DOHH2 (cell line): ENCODE measurements around the gene AFDN.

Experiments used
- H3F3A ChIP-seq: fragments of 200-600 bp; sonication (generic), shearing (Covaris generic); 2 replicates; pipeline ENCODE4 v1.6.0; 2016; ENCODE audit warnings: antibody characterized with exemption, mild to moderate bottlenecking; ENCODE audit not compliant: control insufficient read depth, insufficient read depth
- H3K27ac ChIP-seq: fragments of 200-600 bp; sonication (generic); 2 replicates; pipeline ENCODE4 v1.5.1; 2014; ENCODE audit warnings: low read depth, mild to moderate bottlenecking, low read length, moderate library complexity
- H3K27me3 ChIP-seq: fragments of 200-600 bp; sonication (generic); 2 replicates; pipeline ENCODE4 v1.6.1; 2014; ENCODE audit warnings: mild to moderate bottlenecking, low read length, mixed read lengths; ENCODE audit not compliant: control insufficient read depth
- H3K36me3 ChIP-seq: fragments of 200-600 bp; sonication (generic); 2 replicates; pipeline ENCODE4 v1.6.1; 2014; ENCODE audit warnings: mild to moderate bottlenecking, low read length, moderate library complexity, mixed read lengths; ENCODE audit not compliant: control insufficient read depth
- H3K4me1 ChIP-seq: fragments of 200-600 bp; sonication (generic); 2 replicates; pipeline ENCODE4 v1.6.1; 2014; ENCODE audit warnings: mild to moderate bottlenecking, low read length, mixed read lengths; ENCODE audit not compliant: control insufficient read depth
- H3K4me2 ChIP-seq: fragments of 200-600 bp; sonication (generic); 2 replicates; pipeline ENCODE4 v1.6.0; 2014; ENCODE audit warnings: mild to moderate bottlenecking, low read length, moderate library complexity
- H3K4me3 ChIP-seq: fragments of 200-600 bp; sonication (generic); 2 replicates; pipeline ENCODE4 v1.5.1; 2014; ENCODE audit warnings: mild to moderate bottlenecking, low read length, mixed read lengths
- H3K79me2 ChIP-seq: fragments of 200-600 bp; sonication (generic); 2 replicates; pipeline ENCODE4 v1.6.1; 2014; ENCODE audit warnings: mild to moderate bottlenecking, low read length, mixed read lengths; ENCODE audit not compliant: control insufficient read depth
- H3K9me2 ChIP-seq: fragments of 200-600 bp; sonication (generic); replicated peaks from 2 replicates; pipeline ENCODE4 v1.6.1; 2014; ENCODE audit warnings: mild to moderate bottlenecking, low read length, mixed read lengths; ENCODE audit not compliant: control insufficient read depth
- H3K9me3 ChIP-seq: fragments of 200-600 bp; sonication (generic); 2 replicates; pipeline ENCODE4 v1.6.1; 2014; ENCODE audit warnings: antibody characterized with exemption, low read length, mixed read lengths; ENCODE audit not compliant: control insufficient read depth, insufficient read depth
- H4K20me1 ChIP-seq: fragments of 200-600 bp; sonication (generic); 2 replicates; pipeline ENCODE4 v1.6.0; 2014; ENCODE audit warnings: low read depth, mild to moderate bottlenecking, antibody characterized with exemption, low read length, moderate library complexity; ENCODE audit not compliant: control insufficient read depth, insufficient read depth
- EZH2phosphoT487 ChIP-seq: fragments of 200-600 bp; sonication (generic); IDR thresholded peaks from 2 replicates; pipeline ENCODE4 v1.6.1; 2017; ENCODE audit warnings: borderline replicate concordance, mild to moderate bottlenecking, antibody characterized with exemption, low read length, moderate library complexity, mixed read lengths
- TF ChIP-seq, protein P1 (sequence below): fragments of 200-600 bp; sonication (generic); IDR thresholded peaks from one replicate; pipeline ENCODE4 v1.5.1; 2014; ENCODE audit warnings: antibody characterized with exemption, mild to moderate bottlenecking, low read depth, low read length; ENCODE audit not compliant: poor library complexity, severe bottlenecking

AFDN gene

DNA sequence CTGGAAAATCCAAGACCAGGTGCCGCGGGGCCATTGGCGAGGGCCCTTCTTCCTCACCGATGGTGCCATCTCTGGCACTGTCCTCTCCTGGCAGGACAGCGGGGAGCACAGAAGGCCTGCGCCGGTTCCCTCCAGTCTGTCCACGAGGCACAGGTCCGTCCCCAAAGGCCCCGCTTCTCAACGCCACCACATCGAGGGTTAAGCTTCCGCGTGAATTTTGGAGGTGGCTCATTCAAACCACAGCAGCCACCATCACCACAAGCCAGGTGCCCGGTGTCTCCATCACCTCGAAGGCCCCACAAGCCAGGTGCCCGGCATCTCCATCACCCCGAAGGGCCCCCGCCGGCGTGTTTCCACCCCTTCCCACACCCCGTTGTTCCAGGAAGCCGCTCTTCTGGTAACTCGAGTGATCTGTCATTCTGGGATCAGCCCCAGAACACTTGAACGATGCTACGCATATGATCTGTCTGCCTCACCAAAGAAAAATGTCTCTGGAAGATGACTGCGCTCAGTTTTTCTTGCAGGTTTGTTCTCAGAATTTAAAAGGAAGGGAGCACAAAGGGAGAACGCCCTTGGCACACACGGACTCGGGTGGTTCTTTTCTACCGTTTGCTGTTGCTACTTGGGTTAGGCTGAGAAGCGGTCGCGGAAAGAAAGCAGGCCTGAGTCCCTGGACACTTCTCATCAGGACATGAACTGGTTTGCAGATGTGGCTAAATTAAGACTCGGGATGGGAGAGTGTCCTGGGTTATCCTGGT, 160.9 kb downstream of the AFDN start:
- H4K20me1 ChIP-seq = no peaks in the 10 kb centered on the region
- H3K36me3 ChIP-seq = no peaks in the 10 kb centered on the region
- no peak for TF ChIP-seq EZH2phosphoT487
- no peaks in the 10 kb centered on the region for H3K4me1 ChIP-seq
- H3K4me3 ChIP-seq = no peak overlapping the region
- H3F3A ChIP-seq = no peaks in the 10 kb centered on the region
- no peak overlapping the region for H3K27ac ChIP-seq
- no peaks in the 10 kb centered on the region for H3K79me2 ChIP-seq
- no peaks in the 10 kb centered on the region for H3K9me3 ChIP-seq
- H3K27me3 ChIP-seq = no peaks in the 10 kb centered on the region
- no peak overlapping the region for H3K4me2 ChIP-seq
- no peaks in the 10 kb centered on the region for H3K9me2 ChIP-seq

DNA sequence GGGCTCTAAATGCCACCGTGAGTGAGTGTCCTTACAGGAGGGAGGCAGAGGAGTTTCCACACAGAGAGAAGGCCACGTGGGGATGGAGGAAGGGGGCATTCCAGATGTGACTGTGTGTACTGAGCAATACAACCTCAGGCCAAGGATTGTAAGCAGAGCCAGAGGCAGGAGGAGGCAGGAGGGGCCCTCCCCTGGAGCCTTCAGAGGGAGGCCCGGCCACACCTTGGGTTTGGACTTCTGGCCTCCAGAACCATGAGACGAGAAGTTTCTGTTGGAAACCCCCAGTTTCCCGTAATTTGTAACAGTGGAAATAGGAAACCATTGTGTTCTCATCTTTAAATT, 161.4 kb downstream of the AFDN start:
- Histone ChIP-seq H3K9me2 (no peaks in the 10 kb centered on the region), H3K36me3 (no peaks in the 10 kb centered on the region), H3K9me3 (no peaks in the 10 kb centered on the region), H3F3A (no peaks in the 10 kb centered on the region), H4K20me1 (no peaks in the 10 kb centered on the region), H3K4me3 (no peak overlapping the region), H3K4me1 (no peaks in the 10 kb centered on the region), H3K79me2 (no peaks in the 10 kb centered on the region), H3K4me2 (no peak overlapping the region), H3K27ac (no peak overlapping the region), H3K27me3 (no peaks in the 10 kb centered on the region)
- TF ChIP-seq, protein P1, sequence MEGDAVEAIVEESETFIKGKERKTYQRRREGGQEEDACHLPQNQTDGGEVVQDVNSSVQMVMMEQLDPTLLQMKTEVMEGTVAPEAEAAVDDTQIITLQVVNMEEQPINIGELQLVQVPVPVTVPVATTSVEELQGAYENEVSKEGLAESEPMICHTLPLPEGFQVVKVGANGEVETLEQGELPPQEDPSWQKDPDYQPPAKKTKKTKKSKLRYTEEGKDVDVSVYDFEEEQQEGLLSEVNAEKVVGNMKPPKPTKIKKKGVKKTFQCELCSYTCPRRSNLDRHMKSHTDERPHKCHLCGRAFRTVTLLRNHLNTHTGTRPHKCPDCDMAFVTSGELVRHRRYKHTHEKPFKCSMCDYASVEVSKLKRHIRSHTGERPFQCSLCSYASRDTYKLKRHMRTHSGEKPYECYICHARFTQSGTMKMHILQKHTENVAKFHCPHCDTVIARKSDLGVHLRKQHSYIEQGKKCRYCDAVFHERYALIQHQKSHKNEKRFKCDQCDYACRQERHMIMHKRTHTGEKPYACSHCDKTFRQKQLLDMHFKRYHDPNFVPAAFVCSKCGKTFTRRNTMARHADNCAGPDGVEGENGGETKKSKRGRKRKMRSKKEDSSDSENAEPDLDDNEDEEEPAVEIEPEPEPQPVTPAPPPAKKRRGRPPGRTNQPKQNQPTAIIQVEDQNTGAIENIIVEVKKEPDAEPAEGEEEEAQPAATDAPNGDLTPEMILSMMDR = no peak
- TF ChIP-seq EZH2phosphoT487 = no peak

DNA sequence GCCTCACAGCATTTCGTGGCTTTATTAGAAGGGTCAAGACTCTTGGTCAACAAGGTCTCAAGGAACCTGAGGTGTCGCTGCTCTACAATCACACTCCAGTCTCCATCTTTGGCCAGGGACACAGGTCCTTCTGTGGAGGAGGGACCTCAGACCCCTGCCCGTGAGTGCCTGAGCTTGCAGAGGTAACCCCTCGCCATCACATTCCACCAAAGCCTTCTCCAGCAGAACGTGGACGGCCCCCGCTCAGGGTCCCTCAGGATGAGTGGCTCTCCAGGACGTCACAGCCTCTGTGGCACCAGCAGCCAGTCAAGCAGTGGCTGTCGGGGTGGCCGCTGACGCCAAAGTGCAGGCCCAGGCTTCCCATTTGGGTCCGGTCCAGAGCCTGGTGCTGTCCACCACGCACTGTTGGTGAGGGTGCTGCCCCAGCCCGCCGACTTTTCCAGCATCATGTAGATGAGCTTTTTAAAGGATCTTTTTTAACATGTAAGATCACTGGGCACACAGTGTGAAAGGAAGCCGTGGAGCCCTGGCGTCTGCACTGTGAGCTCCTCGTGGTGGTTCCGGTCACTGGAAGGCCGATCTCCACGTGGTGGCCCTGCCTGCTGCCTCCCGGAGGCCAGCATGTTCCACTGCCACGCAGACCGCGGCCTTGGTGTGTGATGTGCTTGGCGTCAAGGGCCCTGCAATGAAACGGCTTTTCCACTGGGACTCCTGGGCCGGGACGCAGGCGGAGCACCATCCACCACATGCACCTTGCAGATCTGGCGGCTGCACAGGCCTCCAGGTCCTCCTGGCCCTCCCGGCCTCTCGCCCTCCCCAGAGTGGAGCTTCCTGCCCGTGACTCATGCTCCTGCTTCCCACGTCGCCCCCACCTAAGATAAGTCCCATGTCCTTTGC, 162.5 kb downstream of the AFDN start:
- Histone ChIP-seq H3K9me2 (no peaks in the 10 kb centered on the region), H3F3A (no peaks in the 10 kb centered on the region), H4K20me1 (no peaks in the 10 kb centered on the region), H3K27me3 (no peaks in the 10 kb centered on the region), H3K36me3 (no peaks in the 10 kb centered on the region), H3K9me3 (no peaks in the 10 kb centered on the region), H3K4me2 (no peak overlapping the region), H3K4me3 (no peak overlapping the region), H3K79me2 (no peaks in the 10 kb centered on the region), H3K4me1 (no peaks in the 10 kb centered on the region), H3K27ac (no peak overlapping the region)
- TF ChIP-seq, protein P1 = no peak
- no peak for TF ChIP-seq EZH2phosphoT487
